ENCODE measurements around the gene RPTOR.

Gene RPTOR

DNA sequence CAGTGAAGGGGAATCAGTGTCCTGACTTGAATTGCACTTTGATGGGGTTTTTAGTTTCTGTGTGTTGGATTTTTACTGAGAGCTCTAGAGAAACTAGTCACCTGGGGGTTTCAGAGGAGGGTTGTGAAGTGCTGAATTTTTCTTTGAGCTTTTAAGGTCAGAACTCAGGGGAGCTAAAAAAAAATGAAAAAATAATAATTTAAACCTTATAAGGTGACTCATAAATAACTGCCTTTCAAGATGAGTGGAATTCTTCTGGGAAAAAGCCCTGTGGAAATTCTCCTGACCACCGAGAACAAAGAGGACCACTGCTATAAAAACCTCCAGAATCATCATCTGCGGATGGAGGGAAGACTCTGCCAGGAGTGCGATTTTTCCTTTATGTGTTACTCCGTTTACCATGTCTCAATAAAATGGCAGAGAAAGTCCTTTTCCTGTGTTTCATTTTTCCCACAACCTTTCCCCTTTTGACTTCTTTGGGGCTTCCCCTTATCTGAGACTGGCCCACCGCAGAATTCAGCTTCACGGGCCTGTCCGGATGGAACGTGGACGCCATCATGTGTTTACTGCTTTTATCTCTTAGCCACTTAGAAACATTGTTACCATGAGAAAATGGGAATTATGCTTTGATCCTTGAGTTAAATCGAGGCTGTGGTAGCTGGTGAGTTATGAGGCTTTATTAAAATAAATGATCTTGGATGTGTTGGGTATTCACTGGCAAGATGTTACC is 39.7 kb downstream of the RPTOR start:
- peak overlapping the region; percentile 19; the same call in 1 of the 2 replicates for H3K27ac ChIP-seq
- CTCF ChIA-PET = interaction anchor here (0.7 to 1.5 kb wide), 2 partner anchors 9 to 16 kb away, joined by 3 to 4 read pairs; no protein-coding TSS in a partner anchor
- POLR2A ChIA-PET (ENCODE audit: low non-redundant PET) = no interaction called here

GRCh38 chr17:80585890-80586845 is 41.5 kb downstream of the RPTOR start:
- ChIA-PET CTCF (no interaction called here), POLR2A (ENCODE audit: low non-redundant PET) (no interaction called here)
- DNase-seq (ENCODE audit: low spot score) = no peak
- TF ChIP-seq, protein P1, sequence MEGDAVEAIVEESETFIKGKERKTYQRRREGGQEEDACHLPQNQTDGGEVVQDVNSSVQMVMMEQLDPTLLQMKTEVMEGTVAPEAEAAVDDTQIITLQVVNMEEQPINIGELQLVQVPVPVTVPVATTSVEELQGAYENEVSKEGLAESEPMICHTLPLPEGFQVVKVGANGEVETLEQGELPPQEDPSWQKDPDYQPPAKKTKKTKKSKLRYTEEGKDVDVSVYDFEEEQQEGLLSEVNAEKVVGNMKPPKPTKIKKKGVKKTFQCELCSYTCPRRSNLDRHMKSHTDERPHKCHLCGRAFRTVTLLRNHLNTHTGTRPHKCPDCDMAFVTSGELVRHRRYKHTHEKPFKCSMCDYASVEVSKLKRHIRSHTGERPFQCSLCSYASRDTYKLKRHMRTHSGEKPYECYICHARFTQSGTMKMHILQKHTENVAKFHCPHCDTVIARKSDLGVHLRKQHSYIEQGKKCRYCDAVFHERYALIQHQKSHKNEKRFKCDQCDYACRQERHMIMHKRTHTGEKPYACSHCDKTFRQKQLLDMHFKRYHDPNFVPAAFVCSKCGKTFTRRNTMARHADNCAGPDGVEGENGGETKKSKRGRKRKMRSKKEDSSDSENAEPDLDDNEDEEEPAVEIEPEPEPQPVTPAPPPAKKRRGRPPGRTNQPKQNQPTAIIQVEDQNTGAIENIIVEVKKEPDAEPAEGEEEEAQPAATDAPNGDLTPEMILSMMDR (conservative IDR thresholded peaks at IDR 0.05; ENCODE audit: low read depth) = no peak
- 0 out of 2 replicates have a peak overlapping the region, but pooled peaks have one; percentile 9 for H3K27ac ChIP-seq

More for the DNA sequence above, 39.7 kb downstream of the RPTOR start:
- TF ChIP-seq, protein P1 (conservative IDR thresholded peaks at IDR 0.05; ENCODE audit: low read depth) = no peak
- DNase-seq (ENCODE audit: low spot score) = no peak

DNA sequence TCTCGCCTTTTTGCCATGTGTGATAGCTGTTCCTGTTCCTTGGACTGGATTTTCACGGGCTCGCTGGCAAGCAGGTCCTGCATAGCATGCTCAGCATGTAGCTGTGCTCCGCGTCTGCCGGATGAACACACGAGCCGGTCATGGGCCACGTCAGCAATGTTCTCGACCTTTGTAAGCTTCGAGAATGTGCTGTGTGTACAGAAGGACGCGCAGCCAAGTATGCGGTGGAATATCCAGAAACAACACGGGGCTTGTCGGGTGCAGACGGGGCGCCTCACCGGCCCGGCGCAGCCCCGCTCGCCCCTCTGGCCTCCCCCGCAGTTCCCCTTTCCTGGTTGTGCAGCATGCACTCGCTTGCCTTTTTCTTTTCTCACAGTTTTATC is 42.2 kb downstream of the RPTOR start:
- CTCF ChIA-PET = no interaction called here
- 0 out of 2 replicates have a peak overlapping the region, but pooled peaks have one; percentile 9 for H3K27ac ChIP-seq
- no peak for DNase-seq (ENCODE audit: low spot score)
- TF ChIP-seq, protein P1 (conservative IDR thresholded peaks at IDR 0.05; ENCODE audit: low read depth) = no peak
- POLR2A ChIA-PET (ENCODE audit: low non-redundant PET) = no interaction called here

DNA sequence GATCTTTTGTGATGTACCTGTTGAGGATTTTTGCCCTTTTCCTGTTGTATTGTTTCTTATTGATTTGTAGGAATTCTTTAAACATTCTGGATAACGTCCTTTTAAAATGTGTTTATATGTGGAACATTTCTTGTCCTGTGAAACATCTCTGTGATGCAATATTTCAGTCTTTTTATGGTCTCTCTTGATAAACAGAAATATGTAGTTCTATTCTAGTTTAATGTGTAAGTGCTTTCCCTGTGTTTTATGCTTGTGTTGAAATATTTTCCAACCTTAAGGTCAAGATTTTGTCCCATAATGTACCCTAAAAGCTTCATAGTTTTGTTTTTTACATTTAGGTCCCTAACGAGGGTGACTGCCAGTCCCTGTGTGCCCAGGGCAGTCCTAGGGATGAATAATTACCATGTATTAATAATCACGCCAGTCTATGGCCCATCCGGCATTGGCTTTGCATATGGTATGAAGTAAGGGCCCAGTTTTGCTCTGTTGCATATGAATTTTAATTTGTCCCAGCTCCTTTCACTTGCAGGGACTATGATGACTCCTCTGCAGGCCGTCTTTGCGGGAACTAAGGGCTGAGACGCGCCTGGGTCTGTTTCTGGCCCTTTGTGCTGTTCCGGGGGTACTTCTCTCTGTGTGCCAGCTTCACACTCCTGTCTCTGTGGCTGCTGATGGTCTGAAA is 44.2 kb downstream of the RPTOR start:
- TF ChIP-seq, protein P1 (conservative IDR thresholded peaks at IDR 0.05; ENCODE audit: low read depth) = no peak
- CTCF ChIA-PET = no interaction called here
- no peak for DNase-seq (ENCODE audit: low spot score)
- POLR2A ChIA-PET (ENCODE audit: low non-redundant PET) = no interaction called here
- no peak overlapping the region for H3K27ac ChIP-seq

DNA sequence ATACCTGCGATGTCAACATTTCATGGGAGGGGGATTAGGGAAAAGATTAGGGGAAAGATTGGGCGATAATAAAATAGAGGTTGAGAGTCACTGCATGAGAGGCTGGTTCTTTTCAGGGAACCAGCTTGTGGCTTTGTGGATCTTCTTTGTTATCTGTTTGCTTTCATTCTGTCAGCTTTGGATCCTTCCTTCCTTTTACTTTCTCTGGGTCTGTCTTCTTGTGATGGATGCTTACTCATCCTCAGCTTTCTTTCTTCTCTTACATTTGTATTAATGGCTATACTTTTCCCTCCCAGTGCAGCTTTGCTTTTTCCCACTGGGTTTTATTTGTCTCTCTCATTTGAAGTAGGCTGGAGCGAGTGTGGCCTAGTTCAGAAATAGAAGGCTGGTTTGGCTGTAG is 47.1 kb downstream of the RPTOR start:
- DNase-seq (ENCODE audit: low spot score) = no peak
- POLR2A ChIA-PET (ENCODE audit: low non-redundant PET) = no interaction called here
- no peak overlapping the region for H3K27ac ChIP-seq
- TF ChIP-seq, protein P1 (conservative IDR thresholded peaks at IDR 0.05; ENCODE audit: low read depth) = no peak
- CTCF ChIA-PET = interaction anchor here (0.7 kb wide), 1 partner anchor 16 kb away, joined by 3 read pairs; no protein-coding TSS in a partner anchor

- ChIA-PET POLR2A (ENCODE audit: low non-redundant PET) (no interaction called here), CTCF (no interaction called here)
- H3K27ac ChIP-seq = no peak overlapping the region
- no peak for DNase-seq (ENCODE audit: low spot score)
- TF ChIP-seq, protein P1 (conservative IDR thresholded peaks at IDR 0.05; ENCODE audit: low read depth) = no peak
Measured at GRCh38 chr17:80592243-80592642, 47.6 kb downstream of the RPTOR start.

Measured in RWPE1 (cell line).